ENCODE data around the gene BRS3. TPM values are rescaled to one million over a fixed set of nuclear protein-coding genes. Genes with fewer than 3 reads are reported as not detected.

The BRS3 gene
- total RNA-seq, 1 donor from 2014 or later, result not detected

DNA sequence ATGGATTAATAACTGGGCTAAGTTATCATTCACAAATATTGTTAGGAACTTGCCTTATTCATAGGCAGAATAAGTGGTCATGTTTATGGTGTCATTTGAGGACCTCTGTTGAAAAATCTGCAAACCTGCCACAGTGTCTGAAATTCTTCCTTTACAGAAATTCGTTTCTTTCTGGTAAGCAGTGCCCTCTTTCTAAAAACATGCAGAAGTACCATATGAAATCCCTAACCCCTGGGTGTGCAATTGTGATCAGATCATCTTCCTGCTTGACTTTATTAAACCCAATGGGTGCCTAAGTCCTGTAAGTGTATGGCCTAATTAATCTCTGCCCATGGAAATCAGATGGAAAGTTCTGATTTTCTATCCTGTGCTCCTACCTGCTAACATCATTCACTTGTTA is 5.3 kb downstream of the BRS3 start:
- TF ChIP-seq, protein P1, sequence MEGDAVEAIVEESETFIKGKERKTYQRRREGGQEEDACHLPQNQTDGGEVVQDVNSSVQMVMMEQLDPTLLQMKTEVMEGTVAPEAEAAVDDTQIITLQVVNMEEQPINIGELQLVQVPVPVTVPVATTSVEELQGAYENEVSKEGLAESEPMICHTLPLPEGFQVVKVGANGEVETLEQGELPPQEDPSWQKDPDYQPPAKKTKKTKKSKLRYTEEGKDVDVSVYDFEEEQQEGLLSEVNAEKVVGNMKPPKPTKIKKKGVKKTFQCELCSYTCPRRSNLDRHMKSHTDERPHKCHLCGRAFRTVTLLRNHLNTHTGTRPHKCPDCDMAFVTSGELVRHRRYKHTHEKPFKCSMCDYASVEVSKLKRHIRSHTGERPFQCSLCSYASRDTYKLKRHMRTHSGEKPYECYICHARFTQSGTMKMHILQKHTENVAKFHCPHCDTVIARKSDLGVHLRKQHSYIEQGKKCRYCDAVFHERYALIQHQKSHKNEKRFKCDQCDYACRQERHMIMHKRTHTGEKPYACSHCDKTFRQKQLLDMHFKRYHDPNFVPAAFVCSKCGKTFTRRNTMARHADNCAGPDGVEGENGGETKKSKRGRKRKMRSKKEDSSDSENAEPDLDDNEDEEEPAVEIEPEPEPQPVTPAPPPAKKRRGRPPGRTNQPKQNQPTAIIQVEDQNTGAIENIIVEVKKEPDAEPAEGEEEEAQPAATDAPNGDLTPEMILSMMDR (conservative IDR thresholded peaks at IDR 0.05), result no peak
- DNase-seq (ENCODE audit: extremely low spot score, unreplicated experiment), result no peak
- H3K9me3 Mint-ChIP-seq, result no peaks in the 10 kb centered on the region
- peaks cover 34% of the 10 kb centered on the region for H3K27me3 Mint-ChIP-seq
- H3K36me3 Mint-ChIP-seq, result peaks cover 3% of the 10 kb centered on the region
- no peak overlapping the region for H3K4me3 Mint-ChIP-seq
- peaks cover 4% of the 10 kb centered on the region for H3K4me1 Mint-ChIP-seq (ENCODE audit: unreplicated experiment)
- H3K27ac Mint-ChIP-seq, result no peak overlapping the region

DNA sequence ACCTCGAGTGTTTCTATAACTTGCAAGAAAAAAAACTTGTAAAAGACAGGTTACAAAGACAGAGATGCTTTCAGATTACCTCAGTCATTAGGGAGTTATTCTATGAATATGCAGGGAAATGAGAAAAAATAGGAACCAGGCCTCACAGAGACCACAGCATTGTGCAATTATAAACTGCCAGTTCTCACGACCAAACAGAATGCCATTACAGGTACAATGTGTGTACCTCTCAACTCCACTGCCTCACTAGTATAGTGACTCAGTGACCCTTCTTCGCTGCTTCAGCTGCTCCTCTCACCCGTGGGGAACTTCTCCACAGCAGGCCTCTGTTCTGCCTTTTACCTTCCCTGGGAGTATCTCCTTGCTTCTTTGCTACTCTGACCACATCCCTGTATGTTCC is 7.3 kb downstream of the BRS3 start:
- Mint-ChIP-seq H3K27me3 (peaks cover 15% of the 10 kb centered on the region), H3K4me3 (peak overlapping the region; percentile 51), H3K36me3 (peaks cover 3% of the 10 kb centered on the region), H3K9me3 (no peaks in the 10 kb centered on the region), H3K27ac (no peak overlapping the region), H3K4me1 (ENCODE audit: unreplicated experiment) (peaks cover 4% of the 10 kb centered on the region)
- TF ChIP-seq, protein P1 (conservative IDR thresholded peaks at IDR 0.05), result no peak
- no peak for DNase-seq (ENCODE audit: extremely low spot score, unreplicated experiment)

DNA sequence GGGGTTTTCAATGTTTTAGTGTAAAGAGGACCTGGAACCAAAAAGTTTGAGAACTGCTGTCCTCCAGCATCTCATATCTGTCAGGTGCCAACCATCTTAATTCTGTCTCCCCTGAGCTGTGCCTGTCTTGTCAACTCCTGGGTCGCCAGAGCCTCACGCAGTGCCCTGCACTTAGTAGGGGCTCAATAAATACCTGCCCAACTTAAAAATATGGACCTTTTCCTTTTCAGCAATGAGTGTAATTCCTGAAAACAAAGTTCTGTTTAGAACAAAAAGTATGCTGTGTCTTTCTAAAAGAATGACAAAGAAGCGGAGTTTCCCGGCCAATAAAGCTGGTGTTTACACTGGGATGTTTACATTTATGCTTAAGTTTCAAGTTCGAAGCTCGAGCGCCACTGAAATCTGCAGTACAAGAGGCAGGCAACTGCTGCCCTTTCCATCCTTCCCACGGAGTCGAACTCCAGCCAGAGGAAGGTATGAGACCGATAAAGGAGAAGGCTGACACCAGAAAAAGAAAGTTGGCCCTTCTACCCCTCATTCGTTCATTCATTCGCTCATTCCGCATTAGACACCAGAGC is 8.5 kb downstream of the BRS3 start:
- Mint-ChIP-seq H3K36me3 (peaks cover 3% of the 10 kb centered on the region), H3K4me1 (ENCODE audit: unreplicated experiment) (peaks cover 4% of the 10 kb centered on the region), H3K4me3 (peak overlapping the region; percentile 95), H3K27ac (peak overlapping the region; percentile 99), H3K9me3 (no peaks in the 10 kb centered on the region), H3K27me3 (peaks cover 4% of the 10 kb centered on the region)
- TF ChIP-seq, protein P1 (conservative IDR thresholded peaks at IDR 0.05), result no peak
- no peak for DNase-seq (ENCODE audit: extremely low spot score, unreplicated experiment)

DNA sequence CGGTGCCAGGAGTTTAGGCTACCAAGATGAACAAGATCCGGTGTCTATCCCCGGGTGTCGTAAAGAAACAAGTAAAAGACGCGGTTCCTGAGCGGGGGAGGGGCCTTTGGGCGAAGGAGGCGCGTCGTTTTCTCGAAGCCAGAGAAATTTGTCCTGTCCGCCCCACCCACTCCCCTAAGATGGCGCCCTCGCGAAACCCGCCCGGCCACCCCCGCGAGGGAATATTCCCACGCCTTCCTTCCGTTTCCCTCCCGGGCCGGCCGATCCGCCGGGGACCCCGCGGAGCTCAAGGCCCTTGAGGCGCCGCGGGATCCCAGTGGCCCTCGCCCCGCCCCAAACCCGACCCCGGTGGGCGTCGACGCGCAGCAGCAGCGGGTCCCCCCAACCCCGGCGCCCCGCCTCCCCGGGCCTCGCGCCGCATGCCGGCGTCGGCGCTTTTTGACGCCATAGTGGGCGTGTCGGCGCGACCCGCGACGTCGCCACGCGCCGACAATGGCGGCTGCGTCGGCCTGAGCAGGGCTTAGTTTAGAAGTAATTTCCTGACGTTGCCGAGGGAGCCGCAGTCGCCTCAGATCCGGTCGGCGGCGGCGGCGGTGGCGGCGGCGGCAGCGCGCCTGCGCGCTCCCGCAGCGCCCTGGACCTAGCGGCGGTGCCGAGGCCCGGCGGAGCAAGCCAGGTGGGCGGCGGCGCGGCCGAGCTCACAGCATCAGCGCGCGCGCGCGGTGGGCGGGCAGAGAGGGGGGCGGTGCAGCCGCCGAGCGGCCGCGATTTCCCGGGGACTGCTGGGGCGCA is 9.2 kb downstream of the BRS3 start:
- DNase-seq (ENCODE audit: extremely low spot score, unreplicated experiment), result peak; percentile 81
- peak overlapping the region; percentile 99 for H3K27ac Mint-ChIP-seq
- TF ChIP-seq, protein P1 (conservative IDR thresholded peaks at IDR 0.05), result no peak
- peaks cover 4% of the 10 kb centered on the region for H3K4me1 Mint-ChIP-seq (ENCODE audit: unreplicated experiment)
- peaks cover 2% of the 10 kb centered on the region for H3K27me3 Mint-ChIP-seq
- H3K36me3 Mint-ChIP-seq, result peaks cover 3% of the 10 kb centered on the region
- H3K9me3 Mint-ChIP-seq, result no peaks in the 10 kb centered on the region
- H3K4me3 Mint-ChIP-seq, result peak overlapping the region; percentile 98

DNA sequence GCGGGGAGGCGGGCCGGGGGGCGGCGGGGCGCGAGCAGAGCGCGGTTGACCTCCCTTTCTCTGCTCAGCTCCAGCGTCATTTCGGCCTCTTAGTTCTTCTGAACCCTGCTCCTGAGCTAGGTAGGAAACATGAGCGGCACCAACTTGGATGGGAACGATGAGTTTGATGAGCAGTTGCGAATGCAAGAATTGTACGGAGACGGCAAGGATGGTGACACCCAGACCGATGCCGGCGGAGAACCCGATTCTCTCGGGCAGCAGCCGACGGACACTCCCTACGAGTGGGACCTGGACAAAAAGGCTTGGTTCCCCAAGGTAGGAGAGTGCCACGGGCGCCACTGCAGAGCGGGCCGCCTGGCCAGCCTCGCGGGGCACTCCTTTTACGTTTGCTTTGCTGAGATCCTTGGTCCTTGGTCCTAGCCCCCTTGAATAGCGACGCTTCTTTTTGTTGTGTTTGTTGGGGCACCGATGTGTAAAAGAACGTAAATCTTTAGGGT is 9.9 kb downstream of the BRS3 start, which contains the start of gene HTATSF1:
Gene HTATSF1 (plus strand): TSS at position 37 of the 497 bp plus-strand sequence. CDS start 93 bp downstream, at position 130.
- Mint-ChIP-seq H3K36me3 (peaks cover 3% of the 10 kb centered on the region), H3K27me3 (no peaks in the 10 kb centered on the region), H3K27ac (peak within 1 kb of the TSS; percentile 99), H3K4me3 (peak within 1 kb of the TSS; percentile 98), H3K4me1 (ENCODE audit: unreplicated experiment) (peaks cover 4% of the 10 kb centered on the region), H3K9me3 (no peaks in the 10 kb centered on the region)
- TF ChIP-seq, protein P1 (conservative IDR thresholded peaks at IDR 0.05), result no peak
- no peak for DNase-seq (ENCODE audit: extremely low spot score, unreplicated experiment)
